HG03039 (cell line): ENCODE measurements around the gene FHOD3.

Experiments
- ATAC-seq: cut with Tn5 transposase; IDR thresholded peaks from one replicate; pipeline ENCODE4 v1.9.1; 2021; ENCODE audit warnings: mild to moderate bottlenecking, moderate library complexity; ENCODE audit not compliant: unreplicated experiment

Gene FHOD3

GRCh38 chr18:36504928-36505327, 207.4 kb downstream of the FHOD3 start:
- ATAC-seq = no peak

- no peak for ATAC-seq
These were observed 208.2 kb downstream of the FHOD3 start for GRCh38 chr18:36505665-36506064.

- no peak for ATAC-seq
These were observed 212.2 kb downstream of the FHOD3 start for GRCh38 chr18:36509646-36510197.

GRCh38 chr18:36511791-36512352, 214.4 kb downstream of the FHOD3 start:
- ATAC-seq = no peak

GRCh38 chr18:36513556-36513955, 216.0 kb downstream of the FHOD3 start:
- no peak for ATAC-seq

- no peak for ATAC-seq
These were observed 217.3 kb downstream of the FHOD3 start for GRCh38 chr18:36514778-36515177.

GRCh38 chr18:36516258-36516657, 218.7 kb downstream of the FHOD3 start:
- ATAC-seq = no peak

- no peak for ATAC-seq
These were observed 219.2 kb downstream of the FHOD3 start for GRCh38 chr18:36516726-36517125.

- no peak for ATAC-seq
These were observed 221.3 kb downstream of the FHOD3 start for GRCh38 chr18:36518839-36519238.

GRCh38 chr18:36519358-36519757, 221.8 kb downstream of the FHOD3 start:
- ATAC-seq = no peak

GRCh38 chr18:36522509-36522908, 225.0 kb downstream of the FHOD3 start:
- ATAC-seq = no peak

GRCh38 chr18:36525913-36526312, 228.4 kb downstream of the FHOD3 start:
- ATAC-seq = no peak

GRCh38 chr18:36526611-36527010, 229.1 kb downstream of the FHOD3 start:
- no peak for ATAC-seq

- no peak for ATAC-seq
These were observed 229.5 kb downstream of the FHOD3 start for GRCh38 chr18:36527051-36527450.

GRCh38 chr18:36527740-36528455, 230.4 kb downstream of the FHOD3 start:
- no peak for ATAC-seq

GRCh38 chr18:36529747-36530146, 232.2 kb downstream of the FHOD3 start:
- no peak for ATAC-seq

- ATAC-seq = no peak
These were observed 233.3 kb downstream of the FHOD3 start for GRCh38 chr18:36530676-36531405.

- ATAC-seq = no peak
These were observed 234.1 kb downstream of the FHOD3 start for GRCh38 chr18:36531636-36532035.

- no peak for ATAC-seq
These were observed 234.9 kb downstream of the FHOD3 start for GRCh38 chr18:36532394-36532793.

GRCh38 chr18:36532815-36533214, 235.3 kb downstream of the FHOD3 start:
- ATAC-seq = no peak

- ATAC-seq = no peak
These were observed 236.1 kb downstream of the FHOD3 start for GRCh38 chr18:36533446-36534153.
